ENCODE measurements around the gene PCDH19. TPM values are rescaled to one million over a fixed set of nuclear protein-coding genes. Genes with fewer than 3 reads are reported as not detected.

PCDH19 gene
- polyA plus RNA-seq, 1 of the 3 experiments (the other 2 are of a cell fraction), result under 0.01 TPM

DNA sequence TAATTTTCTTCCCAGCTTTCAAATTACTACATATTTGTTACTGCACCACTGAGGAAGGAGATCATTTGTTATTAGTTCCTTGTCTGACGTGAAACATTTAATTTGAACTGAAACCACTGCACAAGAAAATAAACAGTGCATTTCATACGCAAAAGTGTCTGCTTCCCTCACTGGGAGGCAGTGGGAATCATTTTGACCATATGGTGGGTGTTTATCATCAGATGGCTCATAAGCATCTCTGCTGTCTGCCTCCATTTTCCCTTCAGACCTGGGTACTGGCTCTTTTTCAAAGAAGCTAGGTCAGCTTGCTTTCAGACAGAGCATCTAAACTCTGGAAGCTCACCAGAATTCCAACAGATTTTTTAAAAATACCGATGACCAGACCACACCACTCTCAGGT, 135.2 kb downstream of the PCDH19 start:
- ChIA-PET POLR2A (no interaction called here), CTCF (no interaction called here)
- no peaks in the 10 kb centered on the region for H3K79me2 ChIP-seq (ENCODE audit: insufficient read depth)
- no peaks in the 10 kb centered on the region for H3K9me3 ChIP-seq
- TF ChIP-seq REST (IDR thresholded peaks at IDR 0.05; ENCODE audit: low read depth, low read length), result no peak
- TF ChIP-seq RCOR1 (IDR thresholded peaks at IDR 0.05; ENCODE audit: low read length), result no peak
- TF ChIP-seq EZH2phosphoT487 (IDR thresholded peaks at IDR 0.05; ENCODE audit: borderline replicate concordance, low read depth), result no peak
- no peak for TF ChIP-seq FOSL2 (IDR thresholded peaks at IDR 0.05; ENCODE audit: borderline replicate concordance, low read depth)
- TF ChIP-seq, protein P1, sequence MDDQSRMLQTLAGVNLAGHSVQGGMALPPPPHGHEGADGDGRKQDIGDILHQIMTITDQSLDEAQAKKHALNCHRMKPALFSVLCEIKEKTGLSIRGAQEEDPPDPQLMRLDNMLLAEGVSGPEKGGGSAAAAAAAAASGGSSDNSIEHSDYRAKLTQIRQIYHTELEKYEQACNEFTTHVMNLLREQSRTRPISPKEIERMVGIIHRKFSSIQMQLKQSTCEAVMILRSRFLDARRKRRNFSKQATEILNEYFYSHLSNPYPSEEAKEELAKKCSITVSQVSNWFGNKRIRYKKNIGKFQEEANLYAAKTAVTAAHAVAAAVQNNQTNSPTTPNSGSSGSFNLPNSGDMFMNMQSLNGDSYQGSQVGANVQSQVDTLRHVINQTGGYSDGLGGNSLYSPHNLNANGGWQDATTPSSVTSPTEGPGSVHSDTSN (IDR thresholded peaks at IDR 0.05), result no peak
- no peak for TF ChIP-seq EP300 (IDR thresholded peaks at IDR 0.05; ENCODE audit: borderline replicate concordance in 1 of 2, low read depth in 1 of 2, low read length in 1 of 2)
- no peak for TF ChIP-seq CTCF (IDR thresholded peaks at IDR 0.05)
- TF ChIP-seq USF2 (IDR thresholded peaks at IDR 0.05; ENCODE audit: borderline replicate concordance, low read depth, low read length), result no peak
- no peak for TF ChIP-seq POLR2AphosphoS5 (IDR thresholded peaks at IDR 0.05; ENCODE audit: low read depth, low read length)
- no peak for TF ChIP-seq USF1 (IDR thresholded peaks at IDR 0.05; ENCODE audit: borderline replicate concordance, low read depth)
- TF ChIP-seq RXRA (IDR thresholded peaks at IDR 0.05; ENCODE audit: borderline replicate concordance, low read depth), result no peak
- TF ChIP-seq FOXM1 (IDR thresholded peaks at IDR 0.05; ENCODE audit: low read depth), result no peak
- no peak overlapping the region for H3K4me2 ChIP-seq
- H4K20me1 ChIP-seq (ENCODE audit: insufficient read depth), result no peaks in the 10 kb centered on the region
- no peaks in the 10 kb centered on the region for H3K4me1 ChIP-seq (ENCODE audit: control insufficient read depth in 1 of 2, insufficient read depth in 2 of 2, low read depth in 1 of 2, low read length in 1 of 2)
- WGBS (ENCODE audit: low lambda C conversion rate), result 0% methylated on average over 3 of the region's 3 CpGs
- no peak overlapping the region for H3K9ac ChIP-seq
- no peak overlapping the region for H3K4me3 ChIP-seq (ENCODE audit: low read depth in 2 of 2, low read length in 1 of 2)
- DNase-seq, result no peak
- no peaks in the 10 kb centered on the region for H3F3A ChIP-seq (replicated peaks; ENCODE audit: insufficient read depth)
- no peaks in the 10 kb centered on the region for H3K36me3 ChIP-seq (replicated peaks in 1 of 2; ENCODE audit: control insufficient read depth in 1 of 2, insufficient read depth in 2 of 2, low read length in 1 of 2)
- no peaks in the 10 kb centered on the region; the same call in 1 of the 2 replicates for H3K27me3 ChIP-seq (ENCODE audit: insufficient read depth)
- H3K27ac ChIP-seq (ENCODE audit: low read depth in 2 of 2, low read length in 1 of 2), result no peak overlapping the region
- H2AFZ ChIP-seq (ENCODE audit: low read depth), result no peak overlapping the region
- no peaks in the 10 kb centered on the region for H3K9me2 ChIP-seq
